Mesendoderm (in vitro differentiated cells): ENCODE data around the gene TMEM167A.

Experiments used
- DNase-seq: peaks from one replicate; pipeline ENCODE4 v3.0.0; 2013
- H2AK5ac ChIP-seq: 2 replicates; pipeline ENCODE4 v1.6.1; 2013; ENCODE audit warnings: low read length, inconsistent platforms
- H2BK120ac ChIP-seq: 2 replicates; pipeline ENCODE4 v1.6.1; 2013; ENCODE audit warnings: low read depth, mild to moderate bottlenecking, low read length, moderate library complexity, mixed read lengths
- H2BK15ac ChIP-seq: replicated peaks from 2 replicates; pipeline ENCODE4 v1.6.1; 2013; ENCODE audit warnings: low read depth, mild to moderate bottlenecking, moderate library complexity
- H2BK5ac ChIP-seq: 2 replicates; pipeline ENCODE4 v1.6.1; 2013; ENCODE audit warnings: low read length, inconsistent platforms
- H3K18ac ChIP-seq: 2 replicates; pipeline ENCODE4 v1.6.1; 2013; ENCODE audit warnings: mild to moderate bottlenecking, low read length, mixed read lengths
- H3K23ac ChIP-seq: one replicate; pipeline ENCODE4 v1.6.1; 2013; ENCODE audit warnings: low read length
- H3K27ac ChIP-seq: 2 replicates; pipeline ENCODE4 v1.5.1; 2013; ENCODE audit warnings: low read depth, mild to moderate bottlenecking, inconsistent platforms, low read length, moderate library complexity
- H3K27me3 ChIP-seq: 2 replicates; pipeline ENCODE4 v1.6.1; 2013; ENCODE audit warnings: low read length, control low read depth, mild to moderate bottlenecking, inconsistent platforms; ENCODE audit not compliant: insufficient read depth, poor library complexity
- H3K36me3 ChIP-seq: 2 replicates; pipeline ENCODE4 v1.6.1; 2013; ENCODE audit warnings: low read length, inconsistent platforms; ENCODE audit not compliant: control insufficient read depth, insufficient read depth
- H3K4ac ChIP-seq: one replicate; pipeline ENCODE4 v1.6.1; 2013; ENCODE audit warnings: low read depth, mild to moderate bottlenecking, low read length, moderate library complexity
- H3K4me1 ChIP-seq: 2 replicates; pipeline ENCODE4 v1.6.1; 2013; ENCODE audit warnings: low read depth, low read length, inconsistent platforms; ENCODE audit not compliant: control insufficient read depth
- H3K4me2 ChIP-seq: 2 replicates; pipeline ENCODE4 v1.6.1; 2013; ENCODE audit warnings: low read length
- H3K4me3 ChIP-seq: 2 replicates; pipeline ENCODE4 v1.5.1; 2013; ENCODE audit warnings: mild to moderate bottlenecking, low read length
- H3K56ac ChIP-seq: one replicate; pipeline ENCODE4 v1.6.1; 2013; ENCODE audit warnings: low read length
- H3K79me1 ChIP-seq: 2 replicates; pipeline ENCODE4 v1.6.1; 2013; ENCODE audit warnings: low read length, inconsistent platforms
- H3K79me2 ChIP-seq: 2 replicates; pipeline ENCODE4 v1.6.1; 2013; ENCODE audit warnings: mild to moderate bottlenecking, low read length; ENCODE audit not compliant: control insufficient read depth, insufficient read depth
- H3K9ac ChIP-seq: 2 replicates; pipeline ENCODE4 v1.6.1; 2013; ENCODE audit warnings: low read length, inconsistent platforms
- H4K5ac ChIP-seq: one replicate; pipeline ENCODE4 v1.6.1; 2013; ENCODE audit warnings: low read length
- H4K8ac ChIP-seq: one replicate; pipeline ENCODE4 v1.6.1; 2013; ENCODE audit warnings: low read depth, mild to moderate bottlenecking, control low read depth, low read length, moderate library complexity
- WGBS: extraction: QIAGEN DNeasy Blood & Tissue Kit; methylation state at CpG from one replicate; pipeline ENCODE4 v1.1.7; 2013; ENCODE audit warnings: low lambda C conversion rate, missing lambda C conversion rate; ENCODE audit not compliant: insufficient coverage; ENCODE audit errors: extremely low coverage; 5-methylcytosine and 5-hydroxymethylcytosine counted together

The TMEM167A gene

DNA sequence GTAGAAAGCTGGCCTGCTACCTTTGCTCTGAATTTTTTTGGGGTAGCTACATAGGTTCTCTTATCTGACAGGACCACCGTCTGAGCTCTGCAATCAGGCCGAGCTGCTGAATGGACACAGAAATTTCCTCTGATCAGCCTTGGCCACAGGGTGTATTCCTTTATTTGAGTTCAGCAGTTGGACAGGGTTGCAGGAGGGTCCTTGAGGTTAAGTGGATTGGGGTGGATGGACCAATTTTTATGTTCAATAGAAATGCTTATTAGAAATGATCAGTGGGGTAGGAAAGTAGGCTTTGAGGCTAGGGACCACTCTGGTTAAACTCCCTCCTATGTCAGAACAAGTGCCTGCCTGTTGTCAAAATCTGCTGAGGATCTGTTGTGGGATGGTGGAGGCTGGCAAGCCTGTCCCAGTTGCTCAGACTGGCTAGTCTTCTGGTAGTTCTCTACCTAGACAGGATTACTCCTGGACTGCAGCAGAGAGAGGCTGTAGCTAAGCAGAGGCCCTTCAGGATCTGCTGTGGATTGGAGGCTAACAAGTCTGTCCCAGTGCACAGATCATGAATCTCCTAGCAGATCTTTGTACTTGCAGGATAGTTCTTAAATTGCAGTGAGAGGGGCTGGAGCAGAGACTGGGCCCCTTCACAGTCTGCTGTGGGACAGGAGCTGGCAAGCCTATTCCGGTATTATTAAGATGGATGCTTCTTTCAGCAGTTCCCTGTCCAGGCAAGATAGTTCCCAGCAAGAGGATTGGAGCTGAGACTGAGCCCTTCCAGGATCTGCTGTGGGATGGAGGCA, 18.2 kb upstream of the TMEM167A start:
- no peak for DNase-seq
- Histone ChIP-seq H3K79me2 (no peaks in the 10 kb centered on the region), H3K79me1 (no peaks in the 10 kb centered on the region), H3K9ac (no peak overlapping the region), H2BK15ac (no peak overlapping the region), H2BK5ac (no peak overlapping the region), H2AK5ac (no peak overlapping the region), H3K36me3 (no peaks in the 10 kb centered on the region), H4K8ac (no peak overlapping the region), H3K27ac (no peak overlapping the region), H3K23ac (no peak overlapping the region), H2BK120ac (no peak overlapping the region), H4K5ac (no peak overlapping the region), H3K27me3 (no peaks in the 10 kb centered on the region), H3K4ac (no peak overlapping the region), H3K4me2 (no peak overlapping the region), H3K18ac (no peak overlapping the region), H3K4me3 (no peak overlapping the region), H3K4me1 (no peaks in the 10 kb centered on the region), H3K56ac (no peak overlapping the region)
- no CpG with 5 or more reads among the region's 3 CpGs for WGBS

DNA sequence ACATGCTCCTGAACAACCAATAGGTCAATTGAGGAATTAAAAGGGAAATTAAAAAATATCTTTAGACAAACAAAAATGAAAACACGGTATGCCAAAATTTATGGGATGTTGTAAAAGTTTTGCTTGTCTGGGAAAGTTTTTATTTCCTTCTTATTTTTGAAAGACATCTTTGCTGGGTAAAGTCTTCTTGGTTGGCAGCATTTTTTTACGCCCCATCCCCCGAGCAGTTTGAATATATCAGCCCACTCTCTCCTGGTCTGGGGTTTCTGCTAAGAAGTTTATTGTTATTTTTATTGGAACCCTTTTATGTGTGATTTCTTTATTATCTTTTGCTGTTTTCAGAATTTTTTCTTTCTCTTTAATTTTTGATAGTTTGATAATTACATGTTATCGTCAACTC, 16.5 kb upstream of the TMEM167A start:
- Histone ChIP-seq H3K27ac (no peak overlapping the region), H3K9ac (no peak overlapping the region), H3K4me1 (no peaks in the 10 kb centered on the region), H3K56ac (no peak overlapping the region), H2BK120ac (no peak overlapping the region), H3K36me3 (no peaks in the 10 kb centered on the region), H3K4ac (no peak overlapping the region), H4K8ac (no peak overlapping the region), H2BK5ac (no peak overlapping the region), H3K4me2 (no peak overlapping the region), H4K5ac (no peak overlapping the region), H2BK15ac (no peak overlapping the region), H2AK5ac (no peak overlapping the region), H3K23ac (no peak overlapping the region), H3K79me1 (no peaks in the 10 kb centered on the region), H3K27me3 (no peaks in the 10 kb centered on the region), H3K18ac (no peak overlapping the region), H3K79me2 (no peaks in the 10 kb centered on the region), H3K4me3 (no peak overlapping the region)
- DNase-seq: no peak
- no CpG with 5 or more reads among the region's 4 CpGs for WGBS

DNA sequence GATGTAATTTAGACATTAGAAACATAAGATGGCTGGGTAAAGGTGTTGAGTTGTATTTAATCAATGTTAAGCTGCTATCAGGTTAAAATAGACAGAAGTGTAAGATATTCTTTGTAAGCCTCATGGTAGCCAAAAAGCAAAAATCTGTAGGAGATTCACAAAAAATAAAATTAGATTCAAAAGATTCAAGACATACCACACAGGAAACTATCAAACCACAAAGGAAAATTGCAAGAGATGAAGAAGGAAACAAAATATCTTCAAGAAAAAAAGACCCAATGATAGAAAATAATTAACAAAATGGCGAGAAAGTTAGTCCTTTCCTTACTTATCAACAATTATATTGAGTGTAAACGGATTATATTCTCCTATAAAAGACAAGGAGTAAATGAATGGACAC, 15.4 kb upstream of the TMEM167A start:
- Histone ChIP-seq H2BK5ac (no peak overlapping the region), H2BK15ac (no peak overlapping the region), H4K8ac (no peak overlapping the region), H3K79me1 (no peaks in the 10 kb centered on the region), H3K4ac (no peak overlapping the region), H3K4me1 (no peaks in the 10 kb centered on the region), H4K5ac (no peak overlapping the region), H3K79me2 (no peaks in the 10 kb centered on the region), H3K9ac (no peak overlapping the region), H3K4me2 (no peak overlapping the region), H3K27me3 (no peaks in the 10 kb centered on the region), H3K27ac (no peak overlapping the region), H2BK120ac (no peak overlapping the region), H3K56ac (no peak overlapping the region), H2AK5ac (no peak overlapping the region), H3K36me3 (no peaks in the 10 kb centered on the region), H3K4me3 (no peak overlapping the region), H3K18ac (no peak overlapping the region), H3K23ac (no peak overlapping the region)
- no CpG with 5 or more reads among the region's 2 CpGs for WGBS
- no peak for DNase-seq

DNA sequence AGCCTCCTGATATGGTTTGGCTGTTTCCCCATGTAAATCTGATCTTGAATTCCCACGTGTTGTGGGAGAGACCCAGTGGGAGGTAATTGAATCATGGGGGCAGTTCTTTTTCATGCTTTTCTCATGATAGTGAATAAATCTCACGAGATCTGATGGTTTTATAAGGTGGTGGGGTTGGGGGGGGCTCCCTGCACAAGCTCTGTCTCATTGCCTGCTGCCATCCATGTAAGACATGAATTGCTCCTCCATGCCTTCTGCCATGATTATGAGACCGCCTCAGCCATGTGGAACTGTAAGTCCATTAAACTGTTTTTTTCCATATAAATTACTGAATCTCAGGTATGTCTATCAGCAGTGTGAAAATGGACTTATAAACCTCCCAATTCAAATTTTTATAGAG, 13.0 kb upstream of the TMEM167A start:
- no peak for DNase-seq
- no peak overlapping the region for H3K4me3 ChIP-seq
- no peaks in the 10 kb centered on the region for H3K79me2 ChIP-seq
- no peak overlapping the region for H3K18ac ChIP-seq
- H3K23ac ChIP-seq: no peak overlapping the region
- H4K8ac ChIP-seq: no peak overlapping the region
- no peaks in the 10 kb centered on the region for H3K27me3 ChIP-seq
- no peaks in the 10 kb centered on the region for H3K79me1 ChIP-seq
- no peak overlapping the region for H3K4ac ChIP-seq
- H3K36me3 ChIP-seq: no peaks in the 10 kb centered on the region
- H2AK5ac ChIP-seq: no peak overlapping the region
- H2BK15ac ChIP-seq: no peak overlapping the region
- H3K56ac ChIP-seq: no peak overlapping the region
- no peak overlapping the region for H2BK5ac ChIP-seq
- no peaks in the 10 kb centered on the region for H3K4me1 ChIP-seq
- H2BK120ac ChIP-seq: no peak overlapping the region
- H3K9ac ChIP-seq: no peak overlapping the region
- H4K5ac ChIP-seq: no peak overlapping the region
- H3K27ac ChIP-seq: no peak overlapping the region
- no peak overlapping the region for H3K4me2 ChIP-seq
- no CpG with 5 or more reads among the region's 3 CpGs for WGBS

DNA sequence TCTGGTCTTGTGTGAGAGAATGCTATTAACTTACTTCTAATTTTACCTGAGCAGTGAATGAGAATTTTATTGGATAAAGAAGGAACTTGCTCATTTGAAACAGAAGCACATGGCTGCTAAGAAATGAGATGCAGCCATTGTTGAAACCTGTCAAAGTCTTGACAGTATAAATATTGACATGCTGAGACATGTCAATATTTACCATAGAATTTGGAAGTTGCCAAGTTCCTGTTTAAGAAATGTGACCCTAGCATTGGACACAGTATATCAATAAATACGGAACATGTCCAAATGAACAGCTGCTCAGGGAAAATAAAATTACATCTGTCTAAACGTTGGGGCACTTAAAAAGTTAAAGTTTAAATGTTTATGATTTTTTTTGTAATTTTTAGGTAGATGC, 7.9 kb upstream of the TMEM167A start:
- Histone ChIP-seq H2BK15ac (no peak overlapping the region), H3K18ac (no peak overlapping the region), H3K79me1 (no peaks in the 10 kb centered on the region), H3K4me2 (no peak overlapping the region), H3K27me3 (no peaks in the 10 kb centered on the region), H3K9ac (no peak overlapping the region), H3K56ac (no peak overlapping the region), H4K8ac (no peak overlapping the region), H3K4me1 (no peaks in the 10 kb centered on the region), H3K4ac (no peak overlapping the region), H3K23ac (no peak overlapping the region), H3K4me3 (no peak overlapping the region), H3K36me3 (no peaks in the 10 kb centered on the region), H2BK120ac (no peak overlapping the region), H3K79me2 (no peaks in the 10 kb centered on the region), H2BK5ac (no peak overlapping the region), H3K27ac (no peak overlapping the region), H4K5ac (no peak overlapping the region), H2AK5ac (no peak overlapping the region)
- no CpG with 5 or more reads among the region's 2 CpGs for WGBS
- DNase-seq: no peak

DNA sequence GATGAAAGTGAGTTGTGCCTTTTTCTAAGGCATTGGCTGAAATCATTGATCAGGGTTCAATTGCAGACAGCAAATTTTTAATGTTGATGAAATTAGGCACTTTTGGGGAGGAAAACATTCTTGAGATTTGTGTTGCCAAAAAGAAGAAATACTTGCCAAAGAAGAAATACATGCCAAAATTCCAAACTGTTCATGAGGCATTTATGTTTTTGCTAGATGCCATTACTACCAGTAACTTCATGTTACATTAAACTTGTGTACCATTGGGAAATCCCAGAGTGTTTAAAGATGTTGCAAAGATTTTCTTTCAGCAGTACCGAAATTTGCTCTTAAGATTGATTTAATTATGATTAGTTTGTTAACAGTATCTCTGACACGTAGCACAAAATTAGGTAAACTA, 7.1 kb upstream of the TMEM167A start:
- Histone ChIP-seq H4K5ac (no peak overlapping the region), H4K8ac (no peak overlapping the region), H3K18ac (no peak overlapping the region), H3K23ac (no peak overlapping the region), H2BK120ac (no peak overlapping the region), H2BK15ac (no peak overlapping the region), H3K4me3 (no peak overlapping the region), H3K27ac (no peak overlapping the region), H3K56ac (no peak overlapping the region), H3K79me1 (no peaks in the 10 kb centered on the region), H3K4ac (no peak overlapping the region), H3K4me1 (no peaks in the 10 kb centered on the region), H2AK5ac (no peak overlapping the region), H3K79me2 (no peaks in the 10 kb centered on the region), H2BK5ac (no peak overlapping the region), H3K36me3 (no peaks in the 10 kb centered on the region), H3K9ac (no peak overlapping the region), H3K4me2 (no peak overlapping the region), H3K27me3 (no peaks in the 10 kb centered on the region)
- DNase-seq: no peak
- no CpG with 5 or more reads among the region's 2 CpGs for WGBS
